Esophagus muscularis mucosa (tissue), 4 donors: ENCODE measurements around the gene RTP2. TPM values are rescaled to one million over a fixed set of nuclear protein-coding genes. Genes with fewer than 3 reads are reported as not detected.

Source experiments
- DNase-seq: peaks from one replicate; pipeline ENCODE4 v3.0.0-alpha.2; 2017; ENCODE audit errors: extremely low spot score
- H3K27ac ChIP-seq, 4 donors: fragments of 200-600 bp; sonication (generic); replicated peaks in 1 of 4; 1 replicate in 3 of 4; 2 replicates in 1 of 4; pipeline ENCODE4 v1.5.1; 2016 to 2019; ENCODE audit warnings: mild to moderate bottlenecking in 1 of 4
- H3K27me3 ChIP-seq, 4 donors: fragments of 200-600 bp; sonication (generic); one replicate each; pipeline versions ENCODE4 v1.5.1 to v1.6.0; 2016 to 2019
- H3K36me3 ChIP-seq, 4 donors: fragments of 200-600 bp; sonication (generic); one replicate each; pipeline ENCODE4 v1.5.1; 2016 to 2019
- H3K4me1 ChIP-seq, 4 donors: fragments of 200-600 bp; sonication (generic); one replicate each; pipeline ENCODE4 v1.5.1; 2016 to 2019
- H3K4me3 ChIP-seq, 4 donors: fragments of 200-600 bp; sonication (generic); 1 replicate in 2 of 4; 2 replicates in 2 of 4; pipeline ENCODE4 v1.5.1; 2016 to 2019; ENCODE audit warnings: mild to moderate bottlenecking in 4 of 4, moderate library complexity in 1 of 4
- H3K9me3 ChIP-seq, 4 donors: fragments of 200-600 bp; sonication (generic); 1 replicate in 3 of 4; 2 replicates in 1 of 4; pipeline ENCODE4 v1.5.1; 2016 to 2019
- EP300 ChIP-seq: sonication (generic); formaldehyde crosslinking; IDR thresholded peaks from one replicate; pipeline ENCODE4 v1.6.1; 2017; ENCODE audit warnings: antibody characterized with exemption
- POLR2A ChIP-seq: fragments of 450-650 bp; IDR thresholded peaks from one replicate; pipeline ENCODE4 v1.6.1; 2017; ENCODE audit warnings: antibody characterized with exemption, moderate library complexity, mild to moderate bottlenecking, low read depth
- POLR2AphosphoS5 ChIP-seq, 2 donors: sonication (generic); formaldehyde crosslinking; IDR thresholded peaks; one replicate each; pipeline ENCODE4 v1.6.1; 2017; ENCODE audit warnings: antibody characterized with exemption in 2 of 2
- WGBS: methylation state at CpG from one replicate; pipeline ENCODE4 v1.1.5; 2018; 5-methylcytosine and 5-hydroxymethylcytosine counted together
- intact Hi-C: fragments of 100-400 bp; cut with DNase I; formaldehyde crosslinking; loops from one replicate; pipeline ENCODE4 v1.15.1; 2023
- total RNA-seq, 4 donors: library from RNA; depleted of rRNA; stranded (reverse); fragments of >200 nt; gene quantifications; one replicate each; pipeline versions ENCODE4 v1.1.0 to v1.2.1, GENCODE V29; 2016
- TF ChIP-seq, protein P1 (sequence below), 3 experiments: fragments of 200-600 bp in 2 of 3; fragments of 450-650 bp in 1 of 3; sonication (generic) in 2 of 3; IDR thresholded peaks; one replicate each; pipeline ENCODE4 v1.5.1; 2017 to 2019; ENCODE audit warnings: antibody characterized with exemption in 3 of 3, mild to moderate bottlenecking in 2 of 3, moderate library complexity in 1 of 3

The RTP2 gene
- total RNA-seq, 4 donors from 2014 or later: not detected

DNA sequence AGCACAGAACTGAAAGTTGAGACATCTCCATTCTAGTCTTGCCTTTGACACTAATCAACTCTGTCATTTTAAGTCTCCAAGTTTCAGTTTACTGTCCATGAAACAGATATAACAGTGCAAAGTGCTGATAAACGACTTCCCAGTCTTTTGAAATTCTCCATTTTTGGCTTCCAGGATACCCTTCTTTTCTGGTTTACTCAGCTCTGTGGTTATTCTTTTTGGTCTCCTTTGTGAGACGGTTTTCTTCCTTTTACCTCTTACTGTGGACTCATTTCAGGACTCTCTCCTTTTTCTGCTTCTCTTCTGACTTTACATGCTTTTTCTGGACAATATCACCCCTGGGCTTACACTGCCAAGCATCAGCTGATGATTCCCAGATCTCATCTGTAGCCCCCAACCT, 51.1 kb downstream of the RTP2 start:
- peaks cover 0 to 5% (median 0%) of the 10 kb centered on the region in 4 donors for H3K27me3 ChIP-seq
- no peaks in the 10 kb centered on the region for H3K36me3 ChIP-seq
- no peaks in the 10 kb centered on the region for H3K4me1 ChIP-seq
- DNase-seq: no peak
- 60% methylated on average over 2 of the region's 2 CpGs for whole genome bisulfite sequencing
- H3K4me3 ChIP-seq: no peak overlapping the region
- H3K9me3 ChIP-seq: peaks cover 0 to 6% (median 0%) of the 10 kb centered on the region in 4 donors
- H3K27ac ChIP-seq: no peak overlapping the region
- no peak for TF ChIP-seq POLR2A
- no peak for TF ChIP-seq POLR2AphosphoS5 (IDR thresholded peaks at IDR 0.05)
- TF ChIP-seq EP300: no peak
- TF ChIP-seq, protein P1, sequence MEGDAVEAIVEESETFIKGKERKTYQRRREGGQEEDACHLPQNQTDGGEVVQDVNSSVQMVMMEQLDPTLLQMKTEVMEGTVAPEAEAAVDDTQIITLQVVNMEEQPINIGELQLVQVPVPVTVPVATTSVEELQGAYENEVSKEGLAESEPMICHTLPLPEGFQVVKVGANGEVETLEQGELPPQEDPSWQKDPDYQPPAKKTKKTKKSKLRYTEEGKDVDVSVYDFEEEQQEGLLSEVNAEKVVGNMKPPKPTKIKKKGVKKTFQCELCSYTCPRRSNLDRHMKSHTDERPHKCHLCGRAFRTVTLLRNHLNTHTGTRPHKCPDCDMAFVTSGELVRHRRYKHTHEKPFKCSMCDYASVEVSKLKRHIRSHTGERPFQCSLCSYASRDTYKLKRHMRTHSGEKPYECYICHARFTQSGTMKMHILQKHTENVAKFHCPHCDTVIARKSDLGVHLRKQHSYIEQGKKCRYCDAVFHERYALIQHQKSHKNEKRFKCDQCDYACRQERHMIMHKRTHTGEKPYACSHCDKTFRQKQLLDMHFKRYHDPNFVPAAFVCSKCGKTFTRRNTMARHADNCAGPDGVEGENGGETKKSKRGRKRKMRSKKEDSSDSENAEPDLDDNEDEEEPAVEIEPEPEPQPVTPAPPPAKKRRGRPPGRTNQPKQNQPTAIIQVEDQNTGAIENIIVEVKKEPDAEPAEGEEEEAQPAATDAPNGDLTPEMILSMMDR (IDR thresholded peaks at IDR 0.05): no peak
- intact Hi-C loops: no loop called here

Other genes with a start within 250 kb of the RTP2 start
- 1 to 10 TPM in 2 of 4 donors, not detected in 2; 1.8 to 2.0 TPM for gene SST, start 32.2 kb downstream of the RTP2 start, total RNA-seq
- gene BCL6, start 42.9 kb upstream of the RTP2 start, total RNA-seq: 100 to 1,000 TPM in 3 of 4 donors, 10 to 100 TPM in 1; 86.0 to 161 (median 111) TPM